Liver (tissue), 9 donors: ENCODE measurements around the gene MACROD1. TPM values are rescaled to one million over a fixed set of nuclear protein-coding genes. Genes with fewer than 3 reads are reported as not detected.

ENCODE experiments used
- DNase-seq: peaks from one replicate; pipeline ENCODE4 v3.0.0-alpha.2; 2017; ENCODE audit warnings: low spot score
- H3K27ac ChIP-seq, 2 donors: one replicate each; pipeline ENCODE4 v1.7.0; 2013; ENCODE audit warnings: inconsistent platforms in 2 of 2, low read length in 2 of 2, control low read depth in 1 of 2, low read depth in 1 of 2, mild to moderate bottlenecking in 1 of 2
- H3K27me3 ChIP-seq, 4 donors: one replicate each; pipeline versions ENCODE4 v1.6.1 to v1.7.0; 2013; ENCODE audit warnings: low read length in 3 of 4, inconsistent platforms in 1 of 4, mild to moderate bottlenecking in 1 of 4, moderate library complexity in 1 of 4; ENCODE audit not compliant: control insufficient read depth in 4 of 4, insufficient read depth in 4 of 4
- H3K36me3 ChIP-seq, 4 donors: one replicate each; pipeline versions ENCODE4 v1.6.1 to v1.7.0; 2013; ENCODE audit warnings: low read length in 3 of 4, mild to moderate bottlenecking in 3 of 4, low read depth in 1 of 4, moderate library complexity in 1 of 4; ENCODE audit not compliant: control insufficient read depth in 4 of 4, insufficient read depth in 3 of 4
- H3K4me1 ChIP-seq, 4 donors: one replicate each; pipeline versions ENCODE4 v1.6.1 to v1.7.0; 2013; ENCODE audit warnings: low read length in 3 of 4, mild to moderate bottlenecking in 3 of 4, moderate library complexity in 1 of 4; ENCODE audit not compliant: control insufficient read depth in 4 of 4, insufficient read depth in 4 of 4
- H3K4me3 ChIP-seq, 3 donors: one replicate each; pipeline versions ENCODE4 v1.6.1 to v1.7.0; 2013; ENCODE audit warnings: low read length in 3 of 3, control low read depth in 1 of 3, low read depth in 1 of 3, mild to moderate bottlenecking in 1 of 3
- H3K9ac ChIP-seq, 2 donors: one replicate each; pipeline ENCODE4 v1.7.0; 2013; ENCODE audit warnings: low read length in 2 of 2, mild to moderate bottlenecking in 2 of 2, moderate library complexity in 2 of 2, control low read depth in 1 of 2, low read depth in 1 of 2
- H3K9me3 ChIP-seq, 4 donors: one replicate each; pipeline versions ENCODE4 v1.6.1 to v1.7.0; 2013; ENCODE audit warnings: low read length in 3 of 4; ENCODE audit not compliant: control insufficient read depth in 4 of 4
- ATF3 ChIP-seq: IDR thresholded peaks from 2 replicates; pipeline ENCODE4 v1.6.1; 2016; ENCODE audit warnings: antibody characterized with exemption
- CTCF ChIP-seq: fragments of 150-350 bp; IDR thresholded peaks from 2 replicates; pipeline ENCODE4 v1.5.1; 2017; ENCODE audit warnings: improper control_type of control experiment, low read depth, low read length; ENCODE audit not compliant: missing input control
- EGR1 ChIP-seq, 2 donors: IDR thresholded peaks; 2 replicates each; pipeline ENCODE4 v1.6.1; 2016 to 2018; ENCODE audit warnings: antibody characterized with exemption in 2 of 2, low read depth in 2 of 2
- FOXA1 ChIP-seq: IDR thresholded peaks from 2 replicates; pipeline ENCODE4 v1.6.1; 2016; ENCODE audit warnings: antibody characterized with exemption
- FOXA2 ChIP-seq: IDR thresholded peaks from 2 replicates; pipeline ENCODE4 v1.6.1; 2016; ENCODE audit warnings: antibody characterized with exemption
- GABPA ChIP-seq, 2 donors: IDR thresholded peaks in 1 of 2; conservative IDR thresholded peaks in 1 of 2; 2 replicates each; pipeline ENCODE4 v1.6.1; 2016; ENCODE audit warnings: antibody characterized with exemption in 2 of 2, mild to moderate bottlenecking in 1 of 2, moderate library complexity in 1 of 2
- HNF4A ChIP-seq, 2 donors: conservative IDR thresholded peaks; 2 replicates each; pipeline ENCODE4 v1.6.1; 2016; ENCODE audit warnings: antibody characterized with exemption in 2 of 2, mild to moderate bottlenecking in 2 of 2
- HNF4G ChIP-seq: IDR thresholded peaks from 2 replicates; pipeline ENCODE4 v1.6.1; 2016; ENCODE audit warnings: antibody characterized with exemption
- JUND ChIP-seq, 2 donors: IDR thresholded peaks; 2 replicates each; pipeline ENCODE4 v1.6.1; 2016; ENCODE audit warnings: antibody characterized with exemption in 2 of 2
- MAX ChIP-seq: IDR thresholded peaks from 2 replicates; pipeline ENCODE4 v1.6.1; 2016; ENCODE audit warnings: antibody characterized with exemption
- NR2F2 ChIP-seq: IDR thresholded peaks from 2 replicates; pipeline ENCODE4 v1.6.1; 2016; ENCODE audit warnings: antibody characterized with exemption
- RAD21 ChIP-seq, 2 donors: IDR thresholded peaks; 2 replicates each; pipeline ENCODE4 v1.6.1; 2016; ENCODE audit warnings: antibody characterized with exemption in 2 of 2, mild to moderate bottlenecking in 2 of 2
- REST ChIP-seq: IDR thresholded peaks from 2 replicates; pipeline ENCODE4 v1.6.1; 2016; ENCODE audit warnings: antibody characterized with exemption, mild to moderate bottlenecking
- RXRA ChIP-seq, 2 donors: IDR thresholded peaks; 2 replicates each; pipeline ENCODE4 v1.6.1; 2017 to 2018; ENCODE audit warnings: antibody characterized with exemption in 2 of 2, mild to moderate bottlenecking in 1 of 2
- SP1 ChIP-seq: IDR thresholded peaks from 2 replicates; pipeline ENCODE4 v1.6.1; 2018; ENCODE audit warnings: antibody characterized with exemption, mild to moderate bottlenecking
- TAF1 ChIP-seq: conservative IDR thresholded peaks from 2 replicates; pipeline ENCODE4 v1.6.1; 2016; ENCODE audit warnings: antibody characterized with exemption, mild to moderate bottlenecking
- YY1 ChIP-seq: IDR thresholded peaks from 2 replicates; pipeline ENCODE4 v1.6.1; 2016; ENCODE audit warnings: antibody characterized with exemption, mild to moderate bottlenecking
- ZBTB33 ChIP-seq: IDR thresholded peaks from 2 replicates; pipeline ENCODE4 v1.6.1; 2016; ENCODE audit warnings: antibody characterized with exemption
- WGBS: extraction: QIAGEN DNeasy Blood & Tissue Kit; methylation state at CpG from one replicate; pipeline ENCODE4 v1.1.7; 2013; 5-methylcytosine and 5-hydroxymethylcytosine counted together
- polyA plus RNA-seq, 2 donors: library from polyadenylated mRNA; stranded (reverse) in 1 of 2; unstranded in 1 of 2; fragments of 200-250 nt in 1 of 2; fragments of >200 nt in 1 of 2; fragmentation: Nextera tagmentation in 1 of 2; extraction: Ambion mirVana in 1 of 2; gene quantifications; one replicate each; pipeline versions ENCODE4 v1.2.1 to v1.2.3, GENCODE V29; 2013 to 2015
- total RNA-seq, 2 donors: library from RNA; depleted of rRNA; stranded (reverse); fragments of >200 nt; gene quantifications; one replicate each; pipeline ENCODE4 v1.2.3, GENCODE V29; 2014
- donor health status: healthy.
- donor health status: healthy.
- donor health status: healthy.
- donor health status: healthy.
- donor health status: healthy.

Gene MACROD1
- total and polyA plus RNA-seq, 4 donors, result 8.9 to 25.9 (median 13.1) TPM

DNA sequence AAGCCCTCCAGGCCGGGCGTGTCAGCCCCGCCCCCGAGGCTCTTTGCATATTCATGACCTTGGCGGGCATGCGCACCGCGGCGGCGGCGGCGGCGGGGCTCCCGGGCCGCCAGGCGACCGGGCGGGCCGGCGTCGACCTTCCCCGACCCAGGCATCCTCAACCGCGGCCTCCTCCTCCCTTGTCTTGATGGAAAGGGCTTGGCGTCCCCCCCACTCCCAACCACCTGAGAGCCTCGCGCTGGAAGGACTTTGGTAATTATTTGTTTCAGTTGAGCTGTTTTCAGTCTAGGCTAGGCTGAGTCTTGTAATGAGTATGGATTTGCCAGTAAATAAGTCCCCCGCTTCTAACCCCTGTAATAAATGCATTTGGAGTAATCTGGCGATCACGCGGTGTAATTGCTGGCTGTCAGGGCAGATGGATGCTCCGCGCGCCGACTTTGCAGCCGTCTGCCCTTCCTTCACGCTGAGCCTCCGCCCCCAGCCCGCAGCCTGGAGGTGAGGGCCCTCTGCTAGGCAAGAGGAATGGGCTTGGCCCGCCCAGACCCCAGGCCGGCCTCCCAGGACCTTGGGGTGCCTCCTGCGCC is 105.0 kb downstream of the MACROD1 start:
- Histone ChIP-seq H3K4me1 (peaks cover 0 to 5% (median 2%) of the 10 kb centered on the region in 4 donors), H3K36me3 (no peaks in the 10 kb centered on the region), H3K9me3 (no peaks in the 10 kb centered on the region), H3K27me3 (no peaks in the 10 kb centered on the region), H3K27ac (no peak overlapping the region), H3K9ac (no peak overlapping the region), H3K4me3 (peak overlapping the region in 1 of 3 donors; percentile 27)
- 31% methylated on average over 42 of the region's 42 CpGs for WGBS
- no peak for TF ChIP-seq CTCF
- TF ChIP-seq FOXA1, result no peak
- TF ChIP-seq GABPA (IDR thresholded peaks at IDR 0.05 in 1 of 2, conservative IDR thresholded peaks at IDR 0.05 in 1 of 2), result no peak
- TF ChIP-seq NR2F2, result no peak
- TF ChIP-seq FOXA2, result no peak
- TF ChIP-seq ATF3, result no peak
- no peak for TF ChIP-seq RAD21 (IDR thresholded peaks at IDR 0.05)
- TF ChIP-seq JUND (IDR thresholded peaks at IDR 0.05), result no peak
- no peak for TF ChIP-seq MAX
- no peak for TF ChIP-seq HNF4G
- TF ChIP-seq YY1, result no peak
- TF ChIP-seq HNF4A (conservative IDR thresholded peaks at IDR 0.05), result no peak
- no peak for TF ChIP-seq EGR1 (IDR thresholded peaks at IDR 0.05; ENCODE audit: low read depth in 2 of 2)
- TF ChIP-seq RXRA (IDR thresholded peaks at IDR 0.05), result no peak
- TF ChIP-seq SP1, result no peak
- peak; percentile 57 for DNase-seq

- 53% methylated on average over 35 of the region's 35 CpGs for WGBS
- no peaks in the 10 kb centered on the region for H3K36me3 ChIP-seq
- no peak for TF ChIP-seq CTCF
- TF ChIP-seq REST, result no peak
- TF ChIP-seq TAF1, result no peak
- no peak for TF ChIP-seq YY1
- TF ChIP-seq MAX, result no peak
- TF ChIP-seq JUND (IDR thresholded peaks at IDR 0.05), result no peak
- TF ChIP-seq HNF4G, result no peak
- TF ChIP-seq RXRA (IDR thresholded peaks at IDR 0.05), result no peak
- TF ChIP-seq GABPA (IDR thresholded peaks at IDR 0.05 in 1 of 2, conservative IDR thresholded peaks at IDR 0.05 in 1 of 2), result no peak
- no peak for TF ChIP-seq ZBTB33
- TF ChIP-seq ATF3, result no peak
- TF ChIP-seq HNF4A (conservative IDR thresholded peaks at IDR 0.05), result no peak
- no peak for TF ChIP-seq EGR1 (IDR thresholded peaks at IDR 0.05; ENCODE audit: low read depth in 2 of 2)
- TF ChIP-seq SP1, result no peak
- no peak for TF ChIP-seq FOXA1
- no peak for TF ChIP-seq RAD21 (IDR thresholded peaks at IDR 0.05)
- no peak overlapping the region for H3K9ac ChIP-seq
- no peaks in the 10 kb centered on the region for H3K9me3 ChIP-seq
- H3K4me3 ChIP-seq, result peak overlapping the region in 1 of 3 donors; percentile 27
- H3K4me1 ChIP-seq, result peaks cover 0 to 5% (median 2%) of the 10 kb centered on the region in 4 donors
- no peak for DNase-seq
- no peaks in the 10 kb centered on the region for H3K27me3 ChIP-seq
- H3K27ac ChIP-seq, result no peak overlapping the region
Measured at GRCh38 chr11:64060263-64060860, 105.6 kb downstream of the MACROD1 start.
